ENCODE data around the gene C5.

DNA sequence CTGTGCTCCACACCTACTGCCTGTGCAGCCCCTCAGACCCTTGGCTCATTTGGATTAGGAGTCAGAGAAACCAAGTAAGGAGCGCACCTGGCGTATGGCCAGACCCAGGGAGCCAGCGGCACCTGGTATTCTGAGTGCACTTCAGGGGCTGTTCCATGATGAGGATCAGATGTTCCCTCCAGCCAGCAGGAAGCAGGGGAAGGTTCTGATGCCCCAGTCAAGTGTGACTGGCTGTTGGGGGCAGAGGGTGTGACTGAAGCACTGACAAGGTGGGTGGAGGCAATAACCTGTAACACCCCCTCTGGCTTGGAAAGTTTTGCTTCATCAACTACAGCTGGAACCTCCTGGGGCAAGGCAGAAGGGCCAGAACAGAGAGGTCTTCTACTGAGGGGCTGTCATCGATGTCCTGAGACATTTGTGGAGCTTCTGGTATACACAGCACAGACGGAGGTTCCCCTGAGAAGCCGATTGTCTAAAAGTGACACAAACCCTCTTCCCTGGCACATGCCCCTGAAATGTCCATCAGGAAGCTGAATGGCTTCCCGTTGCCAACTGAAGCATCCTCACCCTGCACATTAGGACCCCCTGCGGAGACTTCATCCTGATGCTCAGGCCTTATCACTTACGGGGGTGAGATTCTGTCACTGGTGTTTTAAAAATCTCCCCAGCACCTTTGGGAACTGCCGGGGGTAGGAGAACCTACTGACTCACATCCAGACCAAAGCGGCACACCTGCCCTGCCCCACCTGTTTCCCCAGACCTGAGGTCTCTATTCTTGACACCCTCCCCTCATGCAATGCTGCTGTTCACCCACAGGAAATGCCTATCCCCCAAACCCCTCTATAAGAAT, 144.5 kb downstream of the C5 start:
- TF ChIP-seq CTCF (conservative IDR thresholded peaks at IDR 0.05; ENCODE audit: low read depth in 2 of 2) = no peak
- TF ChIP-seq EZH2 (IDR thresholded peaks at IDR 0.05; ENCODE audit: low read depth, unreplicated experiment) = no peak
- TF ChIP-seq, protein P1, sequence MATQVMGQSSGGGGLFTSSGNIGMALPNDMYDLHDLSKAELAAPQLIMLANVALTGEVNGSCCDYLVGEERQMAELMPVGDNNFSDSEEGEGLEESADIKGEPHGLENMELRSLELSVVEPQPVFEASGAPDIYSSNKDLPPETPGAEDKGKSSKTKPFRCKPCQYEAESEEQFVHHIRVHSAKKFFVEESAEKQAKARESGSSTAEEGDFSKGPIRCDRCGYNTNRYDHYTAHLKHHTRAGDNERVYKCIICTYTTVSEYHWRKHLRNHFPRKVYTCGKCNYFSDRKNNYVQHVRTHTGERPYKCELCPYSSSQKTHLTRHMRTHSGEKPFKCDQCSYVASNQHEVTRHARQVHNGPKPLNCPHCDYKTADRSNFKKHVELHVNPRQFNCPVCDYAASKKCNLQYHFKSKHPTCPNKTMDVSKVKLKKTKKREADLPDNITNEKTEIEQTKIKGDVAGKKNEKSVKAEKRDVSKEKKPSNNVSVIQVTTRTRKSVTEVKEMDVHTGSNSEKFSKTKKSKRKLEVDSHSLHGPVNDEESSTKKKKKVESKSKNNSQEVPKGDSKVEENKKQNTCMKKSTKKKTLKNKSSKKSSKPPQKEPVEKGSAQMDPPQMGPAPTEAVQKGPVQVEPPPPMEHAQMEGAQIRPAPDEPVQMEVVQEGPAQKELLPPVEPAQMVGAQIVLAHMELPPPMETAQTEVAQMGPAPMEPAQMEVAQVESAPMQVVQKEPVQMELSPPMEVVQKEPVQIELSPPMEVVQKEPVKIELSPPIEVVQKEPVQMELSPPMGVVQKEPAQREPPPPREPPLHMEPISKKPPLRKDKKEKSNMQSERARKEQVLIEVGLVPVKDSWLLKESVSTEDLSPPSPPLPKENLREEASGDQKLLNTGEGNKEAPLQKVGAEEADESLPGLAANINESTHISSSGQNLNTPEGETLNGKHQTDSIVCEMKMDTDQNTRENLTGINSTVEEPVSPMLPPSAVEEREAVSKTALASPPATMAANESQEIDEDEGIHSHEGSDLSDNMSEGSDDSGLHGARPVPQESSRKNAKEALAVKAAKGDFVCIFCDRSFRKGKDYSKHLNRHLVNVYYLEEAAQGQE (IDR thresholded peaks at IDR 0.05; ENCODE audit: unreplicated experiment) = no peak
- TF ChIP-seq EZH2phosphoT487 (IDR thresholded peaks at IDR 0.05; ENCODE audit: unreplicated experiment) = no peak
- no peak for TF ChIP-seq POLR2AphosphoS5 (IDR thresholded peaks at IDR 0.05; ENCODE audit: low read depth)
- TF ChIP-seq, protein P2, sequence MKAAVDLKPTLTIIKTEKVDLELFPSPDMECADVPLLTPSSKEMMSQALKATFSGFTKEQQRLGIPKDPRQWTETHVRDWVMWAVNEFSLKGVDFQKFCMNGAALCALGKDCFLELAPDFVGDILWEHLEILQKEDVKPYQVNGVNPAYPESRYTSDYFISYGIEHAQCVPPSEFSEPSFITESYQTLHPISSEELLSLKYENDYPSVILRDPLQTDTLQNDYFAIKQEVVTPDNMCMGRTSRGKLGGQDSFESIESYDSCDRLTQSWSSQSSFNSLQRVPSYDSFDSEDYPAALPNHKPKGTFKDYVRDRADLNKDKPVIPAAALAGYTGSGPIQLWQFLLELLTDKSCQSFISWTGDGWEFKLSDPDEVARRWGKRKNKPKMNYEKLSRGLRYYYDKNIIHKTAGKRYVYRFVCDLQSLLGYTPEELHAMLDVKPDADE (IDR thresholded peaks at IDR 0.05) = no peak
- no peak for TF ChIP-seq ZNF114 (CRISPR knock-in tag; IDR thresholded peaks at IDR 0.05)
- TF ChIP-seq STAT1 (IDR thresholded peaks at IDR 0.05; ENCODE audit: unreplicated experiment) = no peak
- TF ChIP-seq CREB1 (CRISPR knock-in tag; IDR thresholded peaks at IDR 0.05; ENCODE audit: low read depth) = no peak
- no peak for TF ChIP-seq NANOG (IDR thresholded peaks at IDR 0.05; ENCODE audit: borderline replicate concordance)
- no peak for TF ChIP-seq ZNF331 (CRISPR knock-in tag; IDR thresholded peaks at IDR 0.05; ENCODE audit: low read depth)

Measured in GM23338 (cell line).